ENCODE results near the gene NR3C2.

DNA sequence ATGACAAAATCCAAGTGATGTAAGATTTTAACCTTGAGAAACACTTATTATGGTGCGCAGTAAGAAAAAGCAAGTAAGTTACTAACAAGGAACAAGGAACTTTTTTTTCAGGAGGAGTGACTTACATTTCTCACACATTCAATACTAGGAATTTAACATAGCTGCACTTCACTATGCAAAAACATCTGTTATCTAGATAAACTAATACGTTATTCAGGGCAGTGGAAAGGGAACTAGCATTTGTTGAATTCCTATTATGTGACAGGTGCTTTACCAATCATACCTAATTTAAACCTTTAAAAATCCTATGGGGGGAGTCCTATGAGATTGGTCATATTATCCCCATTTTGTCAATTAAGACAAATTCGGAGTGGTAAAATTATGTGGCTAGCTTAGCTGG is 238.0 kb downstream of the NR3C2 start:
- TF ChIP-seq, protein P1, sequence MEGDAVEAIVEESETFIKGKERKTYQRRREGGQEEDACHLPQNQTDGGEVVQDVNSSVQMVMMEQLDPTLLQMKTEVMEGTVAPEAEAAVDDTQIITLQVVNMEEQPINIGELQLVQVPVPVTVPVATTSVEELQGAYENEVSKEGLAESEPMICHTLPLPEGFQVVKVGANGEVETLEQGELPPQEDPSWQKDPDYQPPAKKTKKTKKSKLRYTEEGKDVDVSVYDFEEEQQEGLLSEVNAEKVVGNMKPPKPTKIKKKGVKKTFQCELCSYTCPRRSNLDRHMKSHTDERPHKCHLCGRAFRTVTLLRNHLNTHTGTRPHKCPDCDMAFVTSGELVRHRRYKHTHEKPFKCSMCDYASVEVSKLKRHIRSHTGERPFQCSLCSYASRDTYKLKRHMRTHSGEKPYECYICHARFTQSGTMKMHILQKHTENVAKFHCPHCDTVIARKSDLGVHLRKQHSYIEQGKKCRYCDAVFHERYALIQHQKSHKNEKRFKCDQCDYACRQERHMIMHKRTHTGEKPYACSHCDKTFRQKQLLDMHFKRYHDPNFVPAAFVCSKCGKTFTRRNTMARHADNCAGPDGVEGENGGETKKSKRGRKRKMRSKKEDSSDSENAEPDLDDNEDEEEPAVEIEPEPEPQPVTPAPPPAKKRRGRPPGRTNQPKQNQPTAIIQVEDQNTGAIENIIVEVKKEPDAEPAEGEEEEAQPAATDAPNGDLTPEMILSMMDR (IDR thresholded peaks at IDR 0.05; ENCODE audit: low read length): no peak
- TF ChIP-seq EZH2phosphoT487 (IDR thresholded peaks at IDR 0.05; ENCODE audit: low read length) (no peak), EZH2 (optimal IDR thresholded peaks at IDR 0.05; ENCODE audit: low read depth, low read length) (no peak)
